ENCODE results near the gene TMEM115.

Gene TMEM115

DNA sequence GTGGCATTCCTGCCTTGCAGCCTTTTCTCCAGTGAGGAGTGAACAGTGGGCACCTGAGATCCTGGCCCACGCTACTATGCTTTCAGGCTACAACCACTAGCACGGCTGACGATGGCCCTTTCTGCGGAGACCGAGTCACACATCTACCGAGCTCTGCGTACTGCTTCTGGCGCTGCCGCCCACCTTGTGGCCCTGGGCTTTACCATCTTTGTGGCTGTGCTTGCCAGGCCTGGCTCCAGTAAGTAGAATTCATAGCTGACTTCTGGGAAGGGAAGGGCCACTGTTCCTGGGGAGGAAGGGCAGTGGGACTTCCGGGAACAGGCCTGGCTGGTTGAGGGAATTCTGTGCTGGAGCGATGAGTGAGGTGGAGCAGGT is 8.0 kb downstream of the TMEM115 start:
- DNase-seq, result no peak

DNA sequence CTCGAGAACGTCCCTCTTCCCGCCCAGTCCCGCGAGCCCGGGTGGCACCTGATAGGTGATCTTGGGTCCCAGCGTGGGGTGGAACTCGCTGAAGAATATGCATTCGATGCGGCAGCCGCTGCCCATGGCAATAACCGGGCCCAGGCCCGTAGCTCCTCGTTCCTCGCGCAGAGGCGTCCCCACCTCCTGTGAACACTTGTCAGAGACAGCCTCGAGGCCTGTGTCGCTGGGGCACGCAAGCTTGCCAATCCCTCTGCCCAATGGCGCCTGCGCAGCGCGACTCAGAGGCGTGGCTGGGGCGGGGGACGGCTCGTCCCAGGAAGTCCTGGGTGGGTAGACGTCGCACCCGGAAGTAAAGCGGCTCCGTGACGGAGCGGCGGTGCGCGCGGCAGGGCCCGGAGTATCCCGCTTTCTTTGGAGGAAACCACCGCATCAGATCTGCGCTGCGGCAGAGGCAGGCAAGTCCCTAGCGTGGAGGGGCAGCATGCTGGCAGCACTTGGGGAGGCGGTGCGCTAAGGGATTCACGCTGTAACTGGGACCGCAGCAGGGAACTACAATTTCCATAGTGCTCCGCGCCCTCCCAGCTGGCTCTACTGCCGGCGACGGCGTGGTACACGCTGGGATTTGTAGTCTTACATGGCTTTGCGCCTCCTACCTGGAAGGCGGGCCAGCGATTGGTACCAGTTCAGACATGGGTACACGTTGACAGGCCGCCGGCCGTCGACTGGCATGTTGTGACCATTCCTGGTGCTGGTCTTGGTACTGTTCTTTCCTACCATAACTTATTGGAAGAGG is 8.6 kb downstream of the TMEM115 start, which contains the start of the genes CYB561D2 and NPRL2:
Gene CYB561D2, plus strand, starts transcription at position 336 of the 796 bp plus-strand sequence. CDS start 572 bp downstream, outside the sequence.
Gene NPRL2, minus strand, starts transcription at position 249 of the 796 bp plus-strand sequence. Its CDS starts 123 bp downstream, at position 126.
- DNase-seq, result peak; percentile 97 to 99

DNA sequence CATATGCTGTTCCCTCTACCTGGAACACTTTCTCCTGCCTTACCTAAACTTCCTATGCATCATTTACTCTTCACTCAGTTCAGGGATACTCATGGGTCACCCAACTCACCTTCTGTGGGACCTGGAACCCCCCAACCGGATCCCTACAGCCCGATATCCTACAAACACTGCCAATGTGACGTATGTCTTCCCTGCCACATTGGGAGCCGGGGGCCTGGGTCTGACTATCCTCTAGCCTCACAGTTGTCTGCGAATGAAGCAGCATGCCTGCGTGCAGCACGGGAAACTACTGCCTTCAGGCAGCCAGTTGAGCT is 9.2 kb downstream of the TMEM115 start:
- DNase-seq, result no peak

DNA sequence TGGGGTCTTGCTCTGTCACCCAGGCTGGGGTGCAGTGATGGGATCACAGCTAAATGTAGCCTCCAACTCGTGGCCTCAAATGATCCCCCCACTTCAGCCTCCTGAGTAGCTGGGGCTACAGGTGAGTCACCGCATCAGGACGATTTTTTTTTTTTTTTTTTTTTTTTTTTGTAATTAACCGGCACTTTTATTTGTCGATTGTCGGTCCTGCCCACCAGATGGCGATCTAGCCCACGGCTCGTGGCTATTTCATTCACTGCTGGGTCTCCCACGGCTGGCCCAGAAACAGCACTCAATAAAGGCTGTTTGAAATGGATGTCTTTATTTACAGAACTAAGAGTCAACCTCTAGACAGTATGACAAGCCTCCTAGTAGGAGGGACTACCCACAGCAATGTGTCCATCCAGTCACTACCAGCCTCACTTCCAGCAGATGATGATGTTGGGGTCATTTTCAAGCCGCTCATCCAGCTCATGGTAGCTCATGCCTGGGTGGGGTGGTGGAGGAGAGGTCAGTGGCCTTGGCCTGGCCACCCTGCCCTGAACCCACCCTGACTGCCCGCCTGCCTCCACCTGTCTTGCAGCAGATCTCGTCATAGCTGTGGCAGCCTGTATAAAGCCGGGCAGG is 12.0 kb downstream of the TMEM115 start:
- peak; percentile 76 to 77 for DNase-seq

DNA sequence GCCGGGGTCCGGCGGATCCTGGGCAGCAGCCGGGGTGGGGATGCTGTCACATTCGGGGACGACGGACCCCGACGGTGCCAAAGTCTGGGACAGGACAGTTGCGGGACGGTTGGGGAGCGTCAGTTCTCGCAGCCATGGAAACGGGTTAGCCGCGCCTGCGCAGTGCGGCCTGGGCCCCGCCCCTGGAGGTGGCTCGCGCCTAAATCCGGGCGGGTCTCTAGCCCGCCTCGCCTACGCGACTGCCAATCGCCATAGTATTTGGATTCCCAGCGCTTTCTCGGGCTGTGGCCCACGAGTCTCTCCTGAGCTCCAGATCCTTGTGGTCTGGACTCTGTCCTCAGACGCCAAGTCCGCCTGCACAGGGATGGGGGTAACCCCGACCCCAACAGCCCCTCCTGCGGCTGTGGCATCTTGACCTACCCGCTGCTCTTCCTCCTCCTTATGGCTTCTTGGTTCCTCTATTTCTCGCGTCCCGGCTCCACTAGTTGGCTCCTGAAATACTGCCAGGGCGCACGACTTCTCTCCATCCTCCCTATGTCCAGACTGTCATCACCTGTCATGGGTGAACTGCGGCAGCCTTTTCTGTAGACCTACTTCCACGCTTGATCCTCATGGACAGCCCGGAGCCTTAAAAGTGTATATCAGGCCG is 13.6 kb downstream of the TMEM115 start, which contains the start of gene ZMYND10:
Gene ZMYND10, minus strand, starts transcription at position 147 of the 649 bp plus-strand sequence. CDS start 153 bp downstream, outside the sequence.
- DNase-seq, result peak; percentile 71 to 74

DNA sequence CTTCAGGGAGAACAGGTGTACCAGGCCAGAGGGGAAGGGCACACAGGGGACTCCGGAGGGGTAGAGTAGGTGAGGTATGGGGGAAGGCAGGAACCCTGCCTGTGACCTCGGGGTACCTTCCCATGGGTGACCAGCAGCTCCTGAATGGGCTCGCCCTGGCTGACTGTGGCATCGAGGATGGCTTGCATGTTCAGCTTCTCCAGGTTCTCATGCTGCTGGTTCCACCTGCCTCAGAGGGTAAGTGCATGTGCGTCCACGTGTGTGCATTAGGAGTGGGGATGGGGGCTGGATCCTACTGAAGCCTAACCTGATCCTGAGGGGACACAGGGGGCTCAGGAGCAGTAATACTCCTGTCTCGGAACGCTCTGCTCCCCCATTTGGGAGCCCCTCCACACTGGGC is 14.3 kb downstream of the TMEM115 start:
- DNase-seq, result no peak

DNA sequence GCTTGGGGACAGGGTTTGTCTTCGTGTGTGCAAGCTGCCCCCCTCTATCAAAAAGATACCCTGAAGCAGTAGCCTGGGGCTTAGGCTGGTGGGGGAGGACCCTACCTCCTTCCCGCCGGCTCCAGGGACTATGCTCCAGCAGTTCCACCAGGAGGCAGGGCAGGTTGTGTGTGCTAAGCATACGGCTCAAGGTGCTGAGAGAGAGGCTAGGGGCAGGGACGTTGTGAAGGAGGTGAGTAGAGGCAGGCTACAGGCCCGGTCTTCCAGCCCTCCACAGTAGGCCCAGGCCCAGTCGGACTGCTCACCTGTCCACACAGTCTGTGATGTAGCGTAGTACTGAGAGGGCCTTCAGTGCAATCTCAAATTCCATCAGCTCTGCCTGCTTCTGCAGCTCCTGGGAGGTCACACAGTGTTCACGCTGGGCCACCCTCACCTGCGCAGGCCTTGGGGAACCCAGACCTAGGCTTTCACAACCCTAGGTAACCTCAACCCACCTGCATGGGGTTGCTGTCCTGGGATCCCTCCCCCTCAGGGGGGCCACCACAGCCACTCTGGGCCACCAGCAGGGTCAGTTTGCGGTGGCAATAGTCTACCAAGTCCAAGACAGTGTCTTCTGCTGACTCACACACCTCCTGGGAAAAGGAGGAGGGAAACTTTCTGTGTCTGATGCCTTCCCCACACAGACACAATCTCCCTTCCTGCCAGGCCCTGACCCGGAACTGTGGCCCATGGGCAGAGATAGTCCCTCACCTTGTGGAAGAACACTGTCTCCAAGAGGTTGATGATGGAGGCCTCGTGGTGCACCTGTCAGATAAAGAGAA is 16.3 kb downstream of the TMEM115 start:
- DNase-seq, result no peak

DNA sequence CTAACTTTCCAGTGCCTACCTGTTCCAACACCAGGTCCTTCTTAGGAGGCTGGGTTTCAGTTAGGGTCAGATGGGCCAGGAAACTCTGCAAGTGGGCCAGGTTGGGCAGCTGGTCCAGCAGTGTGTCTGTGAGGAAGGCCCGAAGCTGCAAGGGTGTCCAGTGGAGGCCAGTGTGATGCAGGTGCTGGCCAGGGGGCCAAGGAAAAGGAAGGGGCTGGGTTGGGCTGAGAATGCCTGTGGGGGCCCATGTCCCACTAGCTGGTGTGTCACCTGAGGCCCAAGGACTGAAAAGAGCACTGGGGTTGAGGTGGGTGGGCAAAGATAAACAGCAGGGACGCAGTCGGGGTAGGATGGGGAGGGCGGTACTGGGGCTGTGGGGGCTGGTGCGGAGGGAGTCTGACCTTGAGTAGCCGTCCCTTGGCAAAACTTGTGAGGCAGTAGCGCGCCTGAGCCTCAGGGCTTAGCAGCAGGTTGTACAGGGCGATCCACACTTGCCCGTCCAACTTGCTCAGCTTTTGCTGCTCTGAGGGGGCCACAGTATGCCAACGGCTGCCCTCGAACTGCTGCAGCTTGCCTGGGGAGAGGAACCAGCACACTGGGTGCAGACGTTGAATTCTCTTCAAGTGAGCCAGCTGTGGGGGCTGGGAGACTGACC is 17.2 kb downstream of the TMEM115 start:
- DNase-seq, result no peak

DNA sequence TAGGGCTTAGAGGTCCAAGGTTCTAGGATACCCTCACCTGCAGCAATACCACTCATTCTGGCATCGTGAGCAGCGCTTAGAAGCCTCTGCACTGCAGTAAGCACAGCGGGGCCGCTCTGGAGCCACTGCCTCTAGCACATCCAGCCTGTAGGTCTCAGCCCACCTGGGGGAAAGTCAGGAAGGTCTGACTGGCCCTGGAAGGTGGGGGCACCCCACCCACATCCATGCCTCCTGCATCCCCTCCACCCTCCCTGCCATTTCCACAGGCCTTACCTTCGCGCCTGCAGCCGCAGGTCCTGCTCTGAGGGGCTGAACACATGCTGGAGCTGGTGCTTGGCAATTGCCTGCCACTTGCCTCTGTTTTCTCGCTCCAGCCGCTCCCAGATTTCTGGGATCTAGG is 17.8 kb downstream of the TMEM115 start:
- no peak for DNase-seq

DNA sequence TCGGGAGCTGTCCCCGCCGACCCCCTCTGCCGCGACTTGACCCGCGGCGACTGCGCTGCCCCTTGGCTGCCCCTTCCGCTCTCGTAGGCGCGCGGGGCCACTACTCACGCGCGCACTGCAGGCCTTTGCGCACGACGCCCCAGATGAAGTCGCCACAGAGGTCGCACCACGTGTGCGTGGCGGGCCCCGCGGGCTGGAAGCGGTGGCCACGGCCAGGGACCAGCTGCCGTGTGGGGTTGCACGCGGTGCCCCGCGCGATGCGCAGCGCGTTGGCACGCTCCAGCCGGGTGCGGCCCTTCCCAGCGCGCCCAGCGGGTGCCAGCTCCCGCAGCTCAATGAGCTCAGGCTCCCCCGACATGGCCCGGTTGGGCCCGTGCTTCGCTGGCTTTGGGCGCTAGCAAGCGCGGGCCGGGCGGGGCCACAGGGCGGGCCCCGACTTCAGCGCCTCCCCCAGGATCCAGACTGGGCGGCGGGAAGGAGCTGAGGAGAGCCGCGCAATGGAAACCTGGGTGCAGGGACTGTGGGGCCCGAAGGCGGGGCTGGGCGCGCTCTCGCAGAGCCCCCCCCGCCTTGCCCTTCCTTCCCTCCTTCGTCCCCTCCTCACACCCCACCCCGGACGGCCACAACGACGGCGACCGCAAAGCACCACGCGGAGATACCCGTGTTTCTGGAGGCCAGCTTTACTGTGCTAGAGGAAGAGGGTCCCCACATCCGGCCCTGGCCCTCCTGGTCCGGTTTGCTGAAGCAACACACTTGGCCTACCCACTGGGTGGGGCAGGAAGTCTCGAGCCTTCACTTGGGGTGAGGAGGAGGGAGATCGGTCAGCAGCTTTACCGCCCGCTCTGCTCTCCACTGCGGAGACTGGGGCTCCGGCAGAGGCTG is 18.6 kb downstream of the TMEM115 start, which contains the start of gene RASSF1:
Gene RASSF1, minus strand, starts transcription at position 389 of the 882 bp plus-strand sequence. Its CDS starts 31 bp downstream, at position 358.
- peak; percentile 48 to 54 for DNase-seq

DNA sequence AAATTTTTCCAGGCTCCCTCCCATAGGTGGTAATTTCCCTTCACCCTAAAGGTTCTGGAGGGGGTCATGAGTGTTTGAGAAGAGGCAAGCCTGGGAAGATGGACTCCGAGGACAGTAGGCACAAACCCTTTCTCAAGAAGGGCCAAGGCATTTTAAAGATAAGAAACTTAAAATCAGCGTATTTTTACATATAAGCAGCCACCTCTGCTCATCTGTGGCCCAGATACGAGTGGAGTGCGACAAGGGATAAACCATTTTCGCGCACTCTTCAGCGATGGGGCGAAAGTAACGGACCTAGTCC is 19.2 kb downstream of the TMEM115 start:
- no peak for DNase-seq

DNA sequence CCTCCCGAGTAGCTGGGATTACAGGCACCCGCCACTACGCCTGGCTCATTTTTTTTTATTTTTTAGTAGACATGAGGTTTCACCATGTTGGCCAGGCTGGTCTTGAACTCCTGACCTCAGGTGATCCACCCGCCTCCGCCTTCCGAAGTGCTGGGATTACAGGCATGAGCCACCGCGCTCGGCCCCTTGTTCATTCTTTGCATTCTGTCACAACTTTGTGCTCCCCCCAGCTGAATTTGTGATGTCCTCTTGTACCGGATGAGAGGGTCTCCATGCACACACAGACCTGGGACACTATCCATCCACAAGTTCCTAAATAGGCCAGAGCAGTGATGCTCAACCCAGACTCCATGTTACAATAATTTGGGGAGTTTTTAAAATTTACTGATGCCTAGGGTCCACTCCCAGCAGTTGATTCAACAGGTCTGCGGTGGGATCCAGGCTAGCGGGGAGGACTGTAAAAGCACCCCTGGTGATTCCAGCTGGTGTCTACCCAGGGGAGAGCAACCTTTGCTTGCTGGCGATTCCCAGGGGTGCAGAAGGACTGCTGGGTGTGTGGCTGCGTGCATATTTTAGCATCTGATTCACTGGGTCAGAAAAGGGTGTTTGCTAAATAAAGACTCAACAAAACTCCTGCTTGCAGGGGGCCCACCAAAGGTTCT is 19.7 kb downstream of the TMEM115 start:
- no peak for DNase-seq

DNA sequence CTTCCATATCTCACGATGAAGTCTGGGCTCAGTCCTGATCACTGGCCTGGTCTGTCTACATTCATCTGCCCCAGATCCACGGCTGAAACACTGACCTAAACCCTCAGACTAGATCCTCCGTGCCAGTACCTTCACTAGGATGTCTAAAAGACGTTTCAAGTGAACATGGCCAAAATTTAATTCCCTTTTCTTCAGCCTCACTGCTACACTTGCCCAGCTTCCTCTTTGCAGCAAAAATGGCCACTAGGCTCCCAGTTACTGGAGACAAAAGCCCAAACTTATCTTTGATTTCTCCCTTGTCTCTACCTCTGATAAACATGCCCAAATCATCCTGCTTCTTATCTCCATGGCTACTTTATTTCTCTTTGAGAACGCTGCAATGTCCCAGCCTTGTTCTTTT is 20.4 kb downstream of the TMEM115 start:
- no peak for DNase-seq

DNA sequence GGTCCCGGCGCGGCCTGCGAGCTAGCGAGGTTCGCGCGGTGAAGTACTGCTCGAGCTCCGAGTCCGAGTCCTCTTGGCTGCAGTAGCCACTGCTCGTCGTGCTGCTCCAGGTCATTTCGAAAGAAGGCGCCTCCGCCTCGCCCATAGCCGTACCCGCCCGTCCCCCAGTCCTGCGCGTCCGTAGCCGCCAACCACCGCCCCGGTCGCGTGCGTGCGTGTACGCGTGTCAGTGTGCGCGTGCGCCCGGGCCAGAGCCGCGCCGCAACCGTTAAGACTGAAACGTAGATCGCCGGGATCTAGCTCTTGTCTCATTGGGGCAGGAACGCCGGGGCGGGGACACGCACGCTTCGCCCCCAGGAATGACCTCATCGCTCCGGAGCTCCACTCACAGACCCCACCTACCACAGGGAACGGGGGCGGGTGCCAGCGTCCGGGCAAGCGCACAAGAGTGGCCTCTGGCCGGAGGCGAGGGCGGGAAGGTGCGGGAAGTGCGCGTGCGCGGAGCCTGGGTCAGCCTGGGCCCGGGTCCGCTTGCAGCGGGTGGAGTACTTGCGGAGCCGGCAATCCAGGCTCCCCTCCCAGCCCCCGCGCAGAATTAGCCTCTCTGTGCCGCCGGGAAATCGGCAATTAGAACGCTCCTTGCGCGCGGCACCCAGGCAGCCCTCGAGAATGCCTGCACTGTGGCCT is 22.0 kb downstream of the TMEM115 start:
- DNase-seq, result peak; percentile 93 to 95

DNA sequence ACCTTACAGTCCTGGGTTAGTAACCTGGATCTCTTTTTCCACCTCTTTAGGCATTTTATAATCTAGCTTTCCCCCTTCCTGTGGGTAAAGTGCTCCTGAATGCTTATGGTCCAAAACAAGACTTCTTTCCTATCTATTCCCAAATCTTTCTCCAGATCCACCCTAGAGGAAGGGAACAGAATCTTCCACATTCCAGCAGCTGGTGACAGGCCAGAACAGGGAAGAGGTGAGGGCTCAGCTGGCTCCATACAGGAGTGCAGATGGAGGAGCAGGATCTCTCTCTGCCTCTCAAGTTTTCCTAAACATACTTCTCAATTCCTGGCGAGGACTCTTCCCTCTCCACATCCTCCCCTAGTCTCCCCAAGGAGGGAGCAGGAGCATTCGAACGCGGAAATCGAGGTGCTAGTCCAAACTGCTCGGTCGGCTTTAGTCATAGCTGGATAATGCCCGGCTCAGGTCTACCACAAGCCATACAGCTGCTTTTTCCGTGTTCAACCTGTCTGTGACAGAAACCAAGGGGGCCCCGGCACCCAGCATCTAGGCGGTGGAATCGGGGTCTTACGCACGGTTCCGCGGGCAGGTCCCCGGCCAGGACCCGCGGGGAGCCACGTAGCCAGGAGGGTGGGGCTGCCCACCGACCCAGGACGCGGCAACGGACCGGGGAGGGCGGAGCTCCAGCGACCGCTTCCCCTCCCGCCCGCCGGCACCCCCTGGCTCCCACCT is 22.7 kb downstream of the TMEM115 start:
- DNase-seq, result no peak

DNA sequence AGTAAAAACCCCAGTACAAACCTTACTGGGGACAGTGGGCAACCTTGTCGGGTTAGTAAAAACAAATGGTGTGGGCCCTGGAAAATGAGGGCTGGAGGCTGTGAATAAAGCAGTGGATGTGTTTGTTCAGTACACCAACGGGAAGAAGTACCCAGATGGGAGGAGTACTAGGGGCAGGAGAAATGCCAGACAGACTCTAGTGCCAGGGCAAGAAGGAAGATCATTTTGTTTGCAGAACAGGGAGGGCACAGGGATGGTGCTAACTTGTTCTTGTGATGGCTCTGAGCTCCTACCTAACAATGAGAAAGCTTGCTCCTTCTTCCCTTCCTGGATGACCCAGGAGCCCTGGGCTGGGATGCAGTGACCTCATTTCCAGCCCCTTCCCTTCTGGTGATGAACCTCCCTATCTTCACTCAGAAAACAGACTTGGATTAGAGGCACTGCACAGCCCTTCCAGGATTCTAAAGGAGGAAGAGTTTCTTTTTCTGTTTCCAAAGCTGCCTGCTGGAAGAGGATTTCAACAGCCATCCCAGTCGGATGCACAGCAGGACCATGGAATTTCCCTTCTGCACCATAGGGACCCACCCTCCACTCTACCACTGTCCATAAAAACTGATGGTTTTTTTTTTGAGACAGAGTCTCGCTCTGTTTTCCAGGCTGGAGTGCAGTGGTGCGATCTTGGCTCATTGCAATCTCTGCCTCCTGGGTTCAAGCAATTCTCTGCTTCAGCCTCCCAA is 24.8 kb downstream of the TMEM115 start:
- DNase-seq, result no peak

DNA sequence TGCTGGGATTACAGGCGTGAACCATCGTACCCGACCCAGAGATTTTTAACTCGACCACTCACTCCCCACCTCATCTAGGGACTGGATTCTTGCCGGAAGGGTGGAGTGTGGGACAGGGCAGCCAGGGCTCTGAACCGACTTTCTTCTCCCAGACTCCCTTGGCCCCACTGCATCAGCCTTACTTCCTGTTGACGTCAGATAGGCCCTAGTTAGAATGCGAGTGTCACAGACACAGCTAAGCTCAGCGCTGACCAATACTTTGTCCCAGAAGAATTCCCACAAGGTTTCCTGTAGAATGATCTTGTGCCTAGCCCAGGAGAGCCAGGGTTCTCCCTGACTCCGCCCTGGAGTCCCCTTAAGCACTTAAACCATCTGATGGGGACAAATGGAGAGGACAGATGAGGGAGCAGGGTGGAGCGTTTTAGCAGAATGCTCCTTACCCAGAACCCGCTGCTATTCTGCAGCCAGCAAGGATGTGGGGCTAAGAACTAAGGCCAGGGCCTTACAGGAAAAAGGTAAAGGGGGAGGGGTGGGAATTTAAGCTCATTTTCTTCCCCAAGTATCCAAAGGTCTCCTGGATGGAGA is 25.5 kb downstream of the TMEM115 start:
- no peak for DNase-seq

DNA sequence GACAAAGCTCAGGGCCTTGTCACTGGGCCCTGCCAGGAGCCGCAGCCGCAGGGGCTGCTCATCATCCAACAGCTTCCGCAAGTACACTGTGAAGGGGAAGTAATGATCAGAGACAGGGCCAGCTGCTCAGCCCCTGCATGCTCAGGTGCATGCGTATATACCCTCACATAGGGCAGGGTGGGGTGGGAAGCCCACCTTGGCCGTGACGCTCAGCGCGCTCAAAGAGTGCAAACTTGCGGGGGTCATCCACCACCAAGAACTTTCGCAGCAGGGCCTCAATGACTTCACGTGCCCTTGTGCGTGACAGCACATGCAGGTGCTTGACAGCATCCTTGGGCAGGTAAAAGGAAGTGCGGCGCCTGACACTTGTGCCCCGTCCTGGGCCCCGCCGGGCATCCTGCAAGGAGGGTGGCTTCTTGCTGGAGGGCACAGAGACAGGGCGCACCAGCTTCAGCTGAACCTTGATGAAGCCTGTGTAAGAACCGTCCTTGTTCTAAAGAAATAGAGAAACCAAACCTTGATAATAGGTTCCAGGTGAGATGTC is 27.9 kb downstream of the TMEM115 start:
- DNase-seq, result no peak
